Nephron (organoid): ENCODE measurements around the gene NR2F2.
A peak's percentile ranks its signal among the peaks of the same experiment; 100 is the strongest.

Source experiments
- H3K27ac Mint-ChIP-seq, 3 experiments: 2 replicates each; pipeline ENCODE4 v1.8.0; 2020; ENCODE audit warnings: mixed read lengths in 3 of 3, mild to moderate bottlenecking in 2 of 3, moderate library complexity in 1 of 3
- H3K27me3 Mint-ChIP-seq: 2 replicates; pipeline ENCODE4 v1.8.0; 2021; ENCODE audit warnings: low read depth, mild to moderate bottlenecking, moderate library complexity, mixed read lengths
- H3K36me3 Mint-ChIP-seq: 2 replicates; pipeline ENCODE4 v1.8.0; 2020; ENCODE audit warnings: low read depth, mixed read lengths
- H3K4me1 Mint-ChIP-seq: 2 replicates; pipeline ENCODE4 v1.8.0; 2020; ENCODE audit warnings: mixed read lengths
- H3K4me3 Mint-ChIP-seq, 3 experiments: 2 replicates each; pipeline ENCODE4 v1.8.0; 2020; ENCODE audit warnings: mild to moderate bottlenecking in 3 of 3, mixed read lengths in 3 of 3, moderate library complexity in 2 of 3
- H3K9me3 Mint-ChIP-seq: 2 replicates; pipeline ENCODE4 v1.8.0; 2020; ENCODE audit warnings: mixed read lengths
- CTCF ChIP-seq, 3 experiments: fragments of 200-600 bp; sonication (generic); IDR thresholded peaks; one replicate each; pipeline ENCODE4 v1.5.0; 2021; ENCODE audit warnings: antibody characterized with exemption in 3 of 3; ENCODE audit not compliant: unreplicated experiment in 3 of 3

NR2F2 gene

GRCh38 chr15:96331945-96332636, 1.6 kb downstream of the NR2F2 start:
- H3K27ac Mint-ChIP-seq = peak overlapping the region; percentile 99 to 100 (median 99)
- peaks cover 19% of the 10 kb centered on the region for H3K4me1 Mint-ChIP-seq
- H3K27me3 Mint-ChIP-seq = peaks cover 11% of the 10 kb centered on the region
- peak overlapping the region; percentile 98 to 99 (median 99) for H3K4me3 Mint-ChIP-seq
- peaks cover 55% of the 10 kb centered on the region for H3K36me3 Mint-ChIP-seq
- no peak for TF ChIP-seq CTCF (IDR thresholded peaks at IDR 0.05; ENCODE audit: unreplicated experiment in 3 of 3)
- H3K9me3 Mint-ChIP-seq = peaks cover 2% of the 10 kb centered on the region

DNA sequence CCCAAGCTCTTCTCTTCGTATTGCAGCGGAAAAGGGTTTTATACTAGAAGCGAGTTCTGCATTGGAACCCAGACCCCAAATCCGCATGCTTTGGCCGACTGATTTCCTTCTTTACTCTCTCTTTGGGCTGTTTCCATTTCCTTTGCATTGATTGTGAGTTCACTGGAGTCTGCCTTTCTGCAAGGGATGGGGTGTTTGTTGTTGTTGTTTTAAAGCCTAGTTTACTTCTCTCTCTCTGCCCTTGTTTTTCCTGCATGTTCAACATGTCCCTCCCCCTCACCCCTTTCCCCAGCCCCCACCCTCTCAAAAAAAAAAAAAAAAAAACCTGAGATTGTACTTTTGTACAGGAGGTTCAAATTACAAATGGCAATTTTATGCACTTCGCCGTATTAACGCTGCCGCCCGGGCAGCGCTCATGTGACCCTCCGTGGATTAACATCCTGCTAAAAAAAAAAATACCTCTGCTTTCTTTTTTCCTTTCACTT, 2.2 kb downstream of the NR2F2 start:
- Mint-ChIP-seq H3K36me3 (peaks cover 61% of the 10 kb centered on the region), H3K27ac (peak overlapping the region; percentile 96 to 100 (median 97)), H3K27me3 (peaks cover 11% of the 10 kb centered on the region), H3K4me1 (peaks cover 24% of the 10 kb centered on the region), H3K9me3 (peaks cover 2% of the 10 kb centered on the region), H3K4me3 (peak overlapping the region; percentile 94 to 97 (median 95))
- no peak for TF ChIP-seq CTCF (IDR thresholded peaks at IDR 0.05; ENCODE audit: unreplicated experiment in 3 of 3)

GRCh38 chr15:96333131-96334016, 2.9 kb downstream of the NR2F2 start:
- Mint-ChIP-seq H3K4me1 (peaks cover 18% of the 10 kb centered on the region), H3K9me3 (peaks cover 2% of the 10 kb centered on the region), H3K27ac (peak overlapping the region; percentile 96 to 100 (median 97)), H3K36me3 (peaks cover 68% of the 10 kb centered on the region), H3K4me3 (peak overlapping the region; percentile 94 to 97 (median 95)), H3K27me3 (peaks cover 11% of the 10 kb centered on the region)
- no peak for TF ChIP-seq CTCF (IDR thresholded peaks at IDR 0.05; ENCODE audit: unreplicated experiment in 3 of 3)

DNA sequence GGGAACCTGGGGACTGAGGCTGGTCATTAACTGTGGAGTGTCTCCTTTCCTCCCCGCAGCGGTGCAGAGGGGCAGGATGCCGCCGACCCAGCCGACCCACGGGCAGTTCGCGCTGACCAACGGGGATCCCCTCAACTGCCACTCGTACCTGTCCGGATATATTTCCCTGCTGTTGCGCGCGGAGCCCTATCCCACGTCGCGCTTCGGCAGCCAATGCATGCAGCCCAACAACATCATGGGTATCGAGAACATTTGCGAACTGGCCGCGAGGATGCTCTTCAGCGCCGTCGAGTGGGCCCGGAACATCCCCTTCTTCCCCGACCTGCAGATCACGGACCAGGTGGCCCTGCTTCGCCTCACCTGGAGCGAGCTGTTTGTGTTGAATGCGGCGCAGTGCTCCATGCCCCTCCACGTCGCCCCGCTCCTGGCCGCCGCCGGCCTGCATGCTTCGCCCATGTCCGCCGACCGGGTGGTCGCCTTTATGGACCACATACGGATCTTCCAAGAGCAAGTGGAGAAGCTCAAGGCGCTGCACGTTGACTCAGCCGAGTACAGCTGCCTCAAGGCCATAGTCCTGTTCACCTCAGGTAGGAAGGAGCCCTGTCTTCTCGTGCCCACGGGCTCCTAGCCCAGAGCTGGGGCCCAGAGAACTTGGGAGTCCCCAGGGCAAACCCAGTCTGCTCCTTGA, 3.7 kb downstream of the NR2F2 start:
- peaks cover 11% of the 10 kb centered on the region for H3K27me3 Mint-ChIP-seq
- H3K9me3 Mint-ChIP-seq = peaks cover 2% of the 10 kb centered on the region
- peaks cover 14% of the 10 kb centered on the region for H3K4me1 Mint-ChIP-seq
- H3K27ac Mint-ChIP-seq = peak overlapping the region; percentile 96 to 100 (median 97)
- H3K4me3 Mint-ChIP-seq = peak overlapping the region; percentile 94 to 97 (median 95)
- peaks cover 76% of the 10 kb centered on the region for H3K36me3 Mint-ChIP-seq
- no peak for TF ChIP-seq CTCF (IDR thresholded peaks at IDR 0.05; ENCODE audit: unreplicated experiment in 3 of 3)

GRCh38 chr15:96334705-96335410, 4.4 kb downstream of the NR2F2 start:
- peaks cover 83% of the 10 kb centered on the region for H3K36me3 Mint-ChIP-seq
- H3K27me3 Mint-ChIP-seq = peaks cover 11% of the 10 kb centered on the region
- peaks cover 2% of the 10 kb centered on the region for H3K9me3 Mint-ChIP-seq
- H3K4me3 Mint-ChIP-seq = peak overlapping the region; percentile 94 to 97 (median 95)
- peak overlapping the region; percentile 96 to 100 (median 97) for H3K27ac Mint-ChIP-seq
- H3K4me1 Mint-ChIP-seq = peaks cover 15% of the 10 kb centered on the region
- no peak for TF ChIP-seq CTCF (IDR thresholded peaks at IDR 0.05; ENCODE audit: unreplicated experiment in 3 of 3)
